HUES6 (cell line): ENCODE data around the gene CORO1C.
"Not testable (repeated sequence)": the region's sequence is repeated elsewhere in the genome, so short reads cannot be mapped to it uniquely, and the experiment has no call there.

Experiments used
- H3K27ac ChIP-seq: 2 replicates; pipeline ENCODE4 v1.7.0; 2013; ENCODE audit warnings: low read depth, mild to moderate bottlenecking, low read length, inconsistent platforms
- H3K27me3 ChIP-seq: 2 replicates; pipeline ENCODE4 v1.6.1; 2013; ENCODE audit warnings: low read length; ENCODE audit not compliant: control insufficient read depth, insufficient read depth
- H3K36me3 ChIP-seq: 2 replicates; pipeline ENCODE4 v1.6.1; 2013; ENCODE audit warnings: low read length; ENCODE audit not compliant: control insufficient read depth, insufficient read depth
- H3K4me1 ChIP-seq: 2 replicates; pipeline ENCODE4 v1.6.1; 2013; ENCODE audit warnings: low read length; ENCODE audit not compliant: control insufficient read depth, insufficient read depth
- H3K4me3 ChIP-seq: 2 replicates; pipeline ENCODE4 v1.5.1; 2013; ENCODE audit warnings: low read depth, low read length
- H3K9ac ChIP-seq: one replicate; pipeline ENCODE4 v1.6.1; 2013; ENCODE audit warnings: mild to moderate bottlenecking, low read length
- H3K9me3 ChIP-seq: 2 replicates; pipeline ENCODE4 v1.6.1; 2013; ENCODE audit warnings: low read depth, low read length; ENCODE audit not compliant: control insufficient read depth, insufficient read depth

Gene CORO1C

DNA sequence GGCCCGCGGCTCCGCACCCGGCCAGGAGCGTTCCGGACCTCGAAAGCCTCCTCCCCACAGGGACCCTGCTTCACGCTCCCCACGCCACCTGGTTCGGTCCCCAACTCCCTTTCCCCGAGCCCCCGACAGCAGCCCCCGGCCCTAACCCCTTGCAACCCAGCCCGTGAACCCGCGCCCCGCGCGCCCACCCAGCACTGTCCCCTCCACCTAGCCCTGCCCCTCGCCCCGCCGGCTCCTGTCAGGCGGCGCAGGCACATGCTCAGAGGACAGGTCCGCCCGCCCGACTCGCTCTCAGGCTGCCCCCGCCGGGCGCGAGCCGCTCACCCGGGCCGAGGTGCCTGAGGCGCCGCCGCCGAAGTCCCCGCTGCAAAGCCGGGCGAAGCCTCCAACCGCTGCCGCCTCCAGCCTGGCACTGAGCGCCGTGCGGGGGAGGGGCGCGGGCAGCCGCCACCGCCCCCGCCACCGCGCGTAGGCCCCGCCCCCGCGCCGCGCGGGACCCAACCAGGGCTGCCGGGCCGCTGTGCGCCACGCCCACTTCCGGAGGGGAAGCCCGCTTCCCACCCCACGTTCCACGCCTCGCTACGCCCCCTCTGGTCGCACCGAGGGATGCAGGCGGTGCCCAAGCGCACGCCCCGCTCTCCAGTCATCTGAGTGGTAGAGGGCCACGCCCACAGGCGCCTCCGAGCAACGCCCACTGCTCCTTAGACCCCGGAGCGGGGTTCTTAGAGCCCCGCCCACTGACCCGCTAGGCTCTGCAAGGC lies at the start of gene CORO1C:
Gene CORO1C (minus strand): TSS at position 414 of the 761 bp plus-strand sequence. CDS start 30,200 bp downstream, outside the sequence.
- Histone ChIP-seq H3K36me3 (no peaks in the 10 kb centered on the region; the same call in 1 of the 2 replicates), H3K9me3 (no peaks in the 10 kb centered on the region), H3K27ac (peak within 1 kb of the TSS; percentile 89), H3K27me3 (no peaks in the 10 kb centered on the region), H3K4me1 (peaks cover 29% of the 10 kb centered on the region), H3K4me3 (peak within 1 kb of the TSS; percentile 76), H3K9ac (peak within 1 kb of the TSS; percentile 91)

DNA sequence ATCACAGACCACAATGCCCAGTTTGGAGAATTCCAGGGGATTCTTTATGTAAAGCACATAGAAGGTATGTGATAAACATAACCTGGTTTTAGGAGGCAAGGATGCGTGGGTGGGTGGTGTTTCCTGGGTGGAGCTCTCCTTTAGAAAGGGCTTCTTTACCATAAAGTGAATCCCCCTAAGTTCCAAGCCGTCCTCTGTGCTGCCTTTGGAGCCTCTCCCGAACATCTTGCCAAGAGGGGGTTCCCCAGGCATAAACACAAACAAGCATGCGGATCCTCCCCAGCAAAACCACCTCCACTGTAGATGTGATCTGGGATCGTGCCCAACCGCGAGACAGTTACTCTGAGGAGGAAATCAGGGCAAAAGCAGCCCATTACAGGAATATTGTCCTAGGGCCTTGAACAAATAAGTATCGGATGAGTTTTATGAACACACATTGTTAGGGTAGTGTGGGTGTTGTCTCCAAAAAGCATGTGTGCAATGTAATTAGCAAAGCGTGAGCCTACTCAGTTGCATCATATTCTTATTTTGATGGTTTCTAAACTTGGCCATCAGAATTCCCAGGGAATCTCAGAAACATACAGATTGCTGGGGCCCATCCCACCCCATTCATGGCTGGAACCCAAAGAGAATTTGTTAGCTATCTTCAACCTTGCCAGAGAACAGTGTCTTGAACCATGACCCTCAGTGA lies 48.8 kb upstream of the CORO1C start:
- H3K27me3 ChIP-seq, result no peaks in the 10 kb centered on the region
- peaks cover 11% of the 10 kb centered on the region for H3K4me1 ChIP-seq
- no peaks in the 10 kb centered on the region for H3K9me3 ChIP-seq
- no peak overlapping the region for H3K27ac ChIP-seq
- no peak overlapping the region for H3K4me3 ChIP-seq
- no peaks in the 10 kb centered on the region; the same call in 1 of the 2 replicates for H3K36me3 ChIP-seq
- H3K9ac ChIP-seq, result no peak overlapping the region

DNA sequence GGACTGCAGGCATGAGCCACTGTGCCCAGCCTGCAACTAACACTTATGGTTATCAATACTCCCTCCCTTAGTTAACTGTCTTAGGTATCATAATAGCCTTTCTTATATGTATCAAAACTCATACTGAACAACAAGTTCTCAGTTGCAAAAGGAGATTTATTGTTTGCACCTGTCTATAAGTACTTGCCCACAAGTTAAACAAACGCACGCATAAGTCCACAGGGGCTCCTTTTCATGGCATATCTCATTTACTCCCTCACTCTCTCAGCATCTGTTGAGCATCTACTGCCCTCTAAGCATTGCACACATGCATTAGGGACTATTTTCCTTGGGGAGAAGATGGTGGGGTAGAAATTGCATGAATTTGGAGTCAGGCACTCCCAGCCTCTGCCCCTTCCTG lies 46.7 kb upstream of the CORO1C start:
- Histone ChIP-seq H3K27me3 (no peaks in the 10 kb centered on the region), H3K9me3 (no peaks in the 10 kb centered on the region), H3K4me3 (no peak overlapping the region), H3K9ac (no peak overlapping the region), H3K36me3 (no peaks in the 10 kb centered on the region), H3K4me1 (peaks cover 8% of the 10 kb centered on the region; the same call in 1 of the 2 replicates), H3K27ac (no peak overlapping the region)

DNA sequence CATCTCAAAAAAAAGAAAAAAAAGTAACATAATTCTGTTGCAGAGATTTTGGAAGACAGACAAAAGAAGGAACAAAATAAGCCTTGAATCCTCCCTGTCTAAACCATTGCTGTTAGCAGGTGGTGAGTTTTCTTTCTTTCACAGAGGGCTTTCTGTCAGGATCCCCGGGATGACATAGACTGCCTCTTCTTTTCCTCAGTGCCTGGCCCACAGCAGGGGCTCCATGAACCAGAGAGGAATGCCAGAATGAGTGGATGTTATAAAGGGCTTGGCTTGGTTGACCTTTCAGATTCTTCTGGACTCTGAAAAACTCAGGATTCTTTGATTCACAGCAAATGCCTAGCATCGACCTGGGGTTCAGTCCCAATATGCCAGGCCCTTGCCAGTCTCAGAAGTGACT lies 45.8 kb upstream of the CORO1C start:
- H3K27me3 ChIP-seq, result no peaks in the 10 kb centered on the region
- no peak overlapping the region for H3K9ac ChIP-seq
- H3K27ac ChIP-seq, result no peak overlapping the region
- H3K9me3 ChIP-seq, result no peaks in the 10 kb centered on the region
- peaks cover 8% of the 10 kb centered on the region; the same call in 1 of the 2 replicates for H3K4me1 ChIP-seq
- no peak overlapping the region for H3K4me3 ChIP-seq
- H3K36me3 ChIP-seq, result no peaks in the 10 kb centered on the region

DNA sequence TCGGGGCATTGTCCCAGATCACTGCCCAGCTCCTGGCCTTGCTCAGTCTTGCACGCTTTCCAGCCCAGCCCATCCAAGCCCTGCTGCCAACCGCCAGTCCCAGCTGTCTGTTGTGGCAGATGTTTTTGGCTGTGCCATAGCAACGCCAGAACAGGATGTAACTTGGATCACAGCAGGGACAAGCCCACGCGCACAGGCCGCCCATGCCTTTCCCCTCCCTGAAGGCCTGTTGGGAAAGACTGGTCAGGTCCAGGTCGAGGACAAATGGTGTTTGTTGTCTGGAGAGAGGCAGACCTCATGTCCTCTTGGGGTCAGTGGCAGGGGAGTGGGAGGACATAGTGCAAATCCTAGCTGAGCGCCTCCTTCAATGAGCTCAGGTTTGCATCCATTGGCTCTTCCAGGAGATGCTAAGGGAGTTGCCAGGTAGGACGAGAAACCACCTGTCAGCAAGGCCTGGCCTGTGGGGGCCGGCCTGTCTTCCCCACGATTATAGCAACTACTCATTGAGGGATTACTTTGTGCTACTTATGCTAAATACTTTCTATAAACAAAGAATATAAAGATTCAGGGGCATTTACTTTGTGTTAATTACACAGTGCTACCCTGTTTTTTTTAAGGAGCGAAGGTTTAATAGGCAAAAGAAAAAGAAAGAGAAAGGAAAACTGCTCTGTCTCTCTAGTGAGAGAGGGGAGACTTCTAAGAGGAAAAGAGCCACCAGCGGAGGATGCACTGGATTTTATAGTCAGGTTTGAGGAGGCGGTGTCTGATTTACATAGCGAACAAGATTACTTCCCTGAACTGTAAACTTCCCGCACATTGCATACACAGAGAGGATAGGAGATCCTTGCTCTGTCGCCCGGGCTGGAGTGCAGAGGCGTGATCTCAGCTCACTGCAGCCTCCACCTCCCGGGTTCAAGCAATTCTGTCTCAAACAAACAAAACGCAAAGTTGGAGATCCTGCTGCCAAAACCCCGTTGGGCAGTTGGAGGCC lies 42.8 kb upstream of the CORO1C start:
- Histone ChIP-seq H3K27me3 (no peaks in the 10 kb centered on the region), H3K9ac (no peak overlapping the region), H3K27ac (no peak overlapping the region), H3K4me3 (no peak overlapping the region), H3K36me3 (no peaks in the 10 kb centered on the region), H3K4me1 (peaks cover 5% of the 10 kb centered on the region; the same call in 1 of the 2 replicates), H3K9me3 (no peaks in the 10 kb centered on the region)

DNA sequence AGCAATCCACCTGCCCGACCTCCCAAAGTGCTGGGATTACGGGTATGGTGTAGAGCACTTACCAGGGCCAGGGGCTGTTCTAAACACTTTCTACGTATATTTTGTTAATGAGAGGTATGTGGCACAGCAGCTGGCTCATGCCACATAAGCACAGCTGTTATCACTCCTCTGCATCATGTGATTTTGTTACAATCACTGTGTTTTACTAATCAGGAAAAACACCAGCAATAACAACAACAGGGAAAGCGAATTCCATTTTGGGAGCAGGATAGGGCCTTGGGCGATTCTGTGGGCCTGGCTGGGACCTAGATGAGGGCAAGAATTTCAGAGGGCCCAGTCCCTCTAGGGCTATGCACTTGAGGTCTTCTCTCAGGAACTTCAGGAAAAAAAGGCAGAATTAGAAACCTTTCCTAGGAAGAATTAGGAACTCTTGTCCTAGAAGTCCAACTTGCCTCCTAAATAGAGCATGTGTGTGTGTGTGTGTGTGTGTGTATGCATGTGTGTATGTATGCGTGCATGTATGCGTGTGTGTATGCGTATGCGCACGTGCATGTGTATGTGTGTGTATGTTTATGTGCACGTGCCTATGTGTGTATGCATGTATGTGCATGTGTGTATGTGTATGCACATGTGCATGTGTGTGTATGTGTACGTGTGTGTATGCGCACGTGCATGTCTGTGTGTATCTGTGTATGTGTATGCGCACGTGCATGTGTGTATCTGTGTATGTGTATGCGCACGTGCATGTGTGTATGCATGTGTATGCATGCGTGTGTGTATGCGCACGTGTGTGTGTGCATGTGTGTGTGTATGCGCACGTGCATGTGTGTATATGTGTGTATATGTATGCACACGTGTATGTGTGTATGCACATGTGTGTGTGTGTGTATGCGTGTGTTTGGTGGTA lies 41.8 kb upstream of the CORO1C start:
- H3K27ac ChIP-seq, result no peak overlapping the region
- peaks cover 5% of the 10 kb centered on the region; the same call in 1 of the 2 replicates for H3K4me1 ChIP-seq

DNA sequence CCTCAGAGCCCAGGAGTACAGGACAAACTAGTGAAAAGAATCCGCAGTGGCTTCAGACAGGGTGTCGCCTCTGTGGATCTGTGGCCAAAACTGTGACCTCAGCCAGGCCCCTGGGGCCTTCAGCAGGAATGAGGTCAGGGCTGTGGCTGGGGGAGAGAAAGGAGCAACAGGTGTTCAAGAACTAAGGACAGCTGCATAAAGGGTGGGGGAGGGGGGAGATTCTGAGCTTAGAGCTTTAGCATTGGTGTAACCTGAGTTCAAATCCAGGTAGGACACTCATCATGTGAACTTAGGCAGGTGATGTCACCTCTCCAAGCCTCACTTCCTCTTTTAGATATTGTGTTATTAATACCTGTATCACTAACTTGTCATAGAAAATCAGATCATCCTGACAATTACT lies 40.9 kb upstream of the CORO1C start:
- Histone ChIP-seq H3K36me3 (no peaks in the 10 kb centered on the region), H3K27me3 (no peaks in the 10 kb centered on the region), H3K9ac (no peak overlapping the region), H3K9me3 (no peaks in the 10 kb centered on the region), H3K4me3 (no peak overlapping the region), H3K27ac (no peak overlapping the region), H3K4me1 (peaks cover 5% of the 10 kb centered on the region; the same call in 1 of the 2 replicates)

More for the DNA sequence above, 41.8 kb upstream of the CORO1C start:
- Histone ChIP-seq H3K9ac (no peak overlapping the region), H3K27me3 (no peaks in the 10 kb centered on the region), H3K36me3 (no peaks in the 10 kb centered on the region), H3K9me3 (no peaks in the 10 kb centered on the region), H3K4me3 (no peak overlapping the region)

DNA sequence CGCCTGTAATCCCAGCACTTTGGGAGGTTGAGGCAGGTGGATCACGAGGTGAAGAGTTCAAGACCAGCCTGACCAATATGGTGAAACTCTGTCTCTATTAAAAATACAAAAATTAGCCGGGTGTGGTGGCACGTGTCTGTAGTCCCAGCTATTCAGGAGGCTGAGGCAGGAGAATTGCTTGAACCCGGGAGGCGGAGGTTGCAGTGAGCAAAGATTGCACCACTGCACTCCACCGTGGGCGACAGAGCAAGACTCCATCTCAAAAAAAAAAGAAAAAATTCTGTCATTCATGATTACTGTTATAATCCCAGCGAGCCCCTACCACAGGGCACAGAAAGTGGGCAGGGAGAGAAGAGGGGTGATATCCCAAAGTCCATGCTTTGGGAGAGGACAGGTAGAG lies 40.5 kb upstream of the CORO1C start:
- not testable (repeated sequence) for H3K9ac ChIP-seq, H3K4me3 ChIP-seq, H3K4me1 ChIP-seq, H3K9me3 ChIP-seq, H3K27ac ChIP-seq, H3K36me3 ChIP-seq, H3K27me3 ChIP-seq

DNA sequence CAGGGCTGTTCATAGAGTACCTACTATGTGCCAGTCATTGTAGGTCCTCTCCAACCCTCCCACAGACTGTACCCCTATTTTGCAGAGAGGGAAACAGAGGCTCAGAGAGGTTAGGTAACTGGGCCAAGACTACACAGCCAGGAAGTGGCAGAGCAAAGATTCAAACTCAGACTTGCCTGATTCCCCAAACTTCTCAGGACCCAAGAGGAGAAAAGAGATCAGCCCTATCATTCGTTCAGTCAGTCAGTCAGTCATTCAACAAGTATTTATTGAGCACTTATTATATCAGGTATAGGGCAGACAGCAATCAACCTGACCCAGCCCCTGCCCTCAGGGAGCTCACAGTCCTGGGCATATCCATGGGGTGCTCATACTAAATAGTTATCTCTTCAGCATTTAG lies 39.6 kb upstream of the CORO1C start:
- Histone ChIP-seq H3K4me1 (peaks cover 5% of the 10 kb centered on the region; the same call in 1 of the 2 replicates), H3K27me3 (no peaks in the 10 kb centered on the region), H3K36me3 (no peaks in the 10 kb centered on the region), H3K27ac (no peak overlapping the region), H3K4me3 (no peak overlapping the region), H3K9ac (no peak overlapping the region), H3K9me3 (no peaks in the 10 kb centered on the region)

DNA sequence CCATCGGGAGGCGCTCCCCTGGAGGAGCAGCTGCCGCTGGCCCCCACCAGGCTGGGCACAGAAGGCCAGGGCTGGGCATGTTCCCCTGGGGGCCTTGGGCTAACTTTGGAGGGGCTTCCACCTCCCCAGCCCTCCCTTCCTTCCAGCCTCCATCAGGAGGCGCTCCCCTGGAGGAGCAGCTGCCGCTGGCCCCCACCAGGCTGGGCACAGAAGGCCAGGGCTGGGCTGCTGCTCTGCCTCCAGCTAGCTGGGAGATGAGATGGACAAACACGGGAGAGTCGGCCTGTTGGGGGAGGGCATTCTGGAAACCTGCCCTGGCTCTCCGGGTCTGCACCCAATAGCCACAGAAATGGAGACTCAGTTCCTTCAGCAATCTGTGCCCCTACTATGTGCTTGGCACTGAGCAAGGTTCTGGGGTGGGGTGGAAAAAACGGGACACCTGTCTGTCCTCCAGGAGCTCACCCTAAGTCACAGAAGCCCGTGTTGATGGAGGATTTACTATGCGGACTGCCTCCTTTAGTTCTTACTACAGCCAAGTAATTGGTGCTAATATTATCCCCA lies 39.0 kb upstream of the CORO1C start:
- H3K4me1 ChIP-seq, result peaks cover 5% of the 10 kb centered on the region; the same call in 1 of the 2 replicates
- no peaks in the 10 kb centered on the region for H3K9me3 ChIP-seq
- H3K4me3 ChIP-seq, result no peak overlapping the region
- H3K36me3 ChIP-seq, result no peaks in the 10 kb centered on the region
- H3K9ac ChIP-seq, result no peak overlapping the region
- H3K27me3 ChIP-seq, result no peaks in the 10 kb centered on the region
- H3K27ac ChIP-seq, result no peak overlapping the region
